GM12891 (cell line): ENCODE data around the gene NSF.

ENCODE experiments used
- POLR2A ChIP-seq: IDR thresholded peaks from 2 replicates; pipeline ENCODE4 v1.6.1; 2011; ENCODE audit warnings: low read depth, low read length, control low read depth
- POLR2AphosphoS5 ChIP-seq: IDR thresholded peaks from 2 replicates; pipeline ENCODE4 v1.6.1; 2011; ENCODE audit warnings: low read depth, low read length, control low read depth
- SPI1 ChIP-seq: IDR thresholded peaks from 2 replicates; pipeline ENCODE4 v1.6.1; 2011; ENCODE audit warnings: low read depth, low read length, control low read depth
- TAF1 ChIP-seq: IDR thresholded peaks from 2 replicates; pipeline ENCODE4 v1.6.1; 2011; ENCODE audit warnings: low read depth, low read length, control low read depth

DNA sequence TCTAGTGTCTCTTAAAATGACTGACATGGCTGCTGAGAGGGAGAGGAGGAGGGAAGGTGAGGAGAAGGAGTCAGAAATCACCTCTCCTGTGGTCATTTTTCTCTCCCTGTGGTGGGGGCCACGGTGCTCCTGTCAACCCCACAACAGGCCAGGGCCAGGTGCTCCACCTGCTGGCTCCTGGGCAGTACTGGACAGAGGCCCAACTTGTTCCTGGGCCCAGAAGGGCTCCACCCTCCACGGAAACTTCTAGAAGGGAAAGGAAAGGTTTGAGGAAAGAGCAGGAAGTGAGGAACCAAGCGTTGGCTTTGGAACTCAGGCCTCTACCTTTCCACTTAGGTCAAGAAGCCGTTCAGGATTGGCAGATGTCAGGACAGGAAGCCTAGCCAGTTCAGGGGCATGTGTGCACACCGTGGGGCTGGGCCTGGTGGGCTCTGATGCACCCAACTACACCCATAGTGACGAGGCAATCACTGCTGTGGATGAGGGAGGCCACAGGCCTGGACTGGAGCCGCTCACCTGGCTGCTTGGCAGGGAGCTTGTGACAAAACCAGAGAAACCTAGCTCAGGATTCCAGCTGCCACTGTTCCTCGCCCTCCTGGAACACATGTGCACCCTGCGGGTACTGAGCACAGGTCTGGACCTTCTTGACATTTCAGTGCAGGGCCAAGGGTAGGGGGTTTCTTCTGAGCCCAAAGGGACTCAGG, 191.9 kb downstream of the NSF start:
- TF ChIP-seq POLR2A (no peak), SPI1 (no peak), TAF1 (no peak), POLR2AphosphoS5 (no peak)
